ENCODE results near the gene ZMIZ1.

ZMIZ1 gene

GRCh38 chr10:79105150-79105739 is 36.5 kb downstream of the ZMIZ1 start:
- H3K36me3 ChIP-seq (ENCODE audit: control insufficient read depth in 5 of 5, insufficient read depth in 5 of 5, low read length in 5 of 5), result peaks cover 0 to 6% (median 2%) of the 10 kb centered on the region in 5 donors
- H3K27ac ChIP-seq (ENCODE audit: low read depth, low read length), result peak overlapping the region; percentile 35
- no peaks in the 10 kb centered on the region for H3K9me3 ChIP-seq (ENCODE audit: control insufficient read depth in 5 of 5, low read length in 5 of 5)
- no peaks in the 10 kb centered on the region for H3K27me3 ChIP-seq (ENCODE audit: control insufficient read depth in 5 of 5, insufficient read depth in 4 of 5, low read length in 5 of 5)
- peak overlapping the region in 2 of 5 donors; percentile 6 to 26 for H3K9ac ChIP-seq (ENCODE audit: low read length in 5 of 5)
- H3K4me3 ChIP-seq (ENCODE audit: low read depth in 1 of 5, low read length in 5 of 5), result no peak overlapping the region
- peaks cover 22 to 92% (median 82%) of the 10 kb centered on the region in 5 donors for H3K4me1 ChIP-seq (ENCODE audit: control insufficient read depth in 5 of 5, insufficient read depth in 5 of 5, low read length in 5 of 5)

GRCh38 chr10:79105818-79106217 is 37.1 kb downstream of the ZMIZ1 start:
- H3K9me3 ChIP-seq (ENCODE audit: control insufficient read depth in 5 of 5, low read length in 5 of 5), result no peaks in the 10 kb centered on the region
- H3K4me1 ChIP-seq (ENCODE audit: control insufficient read depth in 5 of 5, insufficient read depth in 5 of 5, low read length in 5 of 5), result peaks cover 22 to 87% (median 77%) of the 10 kb centered on the region in 5 donors
- no peaks in the 10 kb centered on the region for H3K27me3 ChIP-seq (ENCODE audit: control insufficient read depth in 5 of 5, insufficient read depth in 4 of 5, low read length in 5 of 5)
- H3K36me3 ChIP-seq (ENCODE audit: control insufficient read depth in 5 of 5, insufficient read depth in 5 of 5, low read length in 5 of 5), result peaks cover 0 to 12% (median 8%) of the 10 kb centered on the region in 5 donors
- H3K27ac ChIP-seq (ENCODE audit: low read depth, low read length), result peak overlapping the region; percentile 35
- no peak overlapping the region for H3K9ac ChIP-seq (ENCODE audit: low read length in 5 of 5)
- H3K4me3 ChIP-seq (ENCODE audit: low read depth in 1 of 5, low read length in 5 of 5), result no peak overlapping the region

- Histone ChIP-seq H3K4me3 (ENCODE audit: low read depth in 1 of 5, low read length in 5 of 5) (no peak overlapping the region), H3K36me3 (ENCODE audit: control insufficient read depth in 5 of 5, insufficient read depth in 5 of 5, low read length in 5 of 5) (peaks cover 0 to 16% (median 14%) of the 10 kb centered on the region in 5 donors), H3K27ac (ENCODE audit: low read depth, low read length) (no peak overlapping the region), H3K4me1 (ENCODE audit: control insufficient read depth in 5 of 5, insufficient read depth in 5 of 5, low read length in 5 of 5) (peaks cover 20 to 80% (median 70%) of the 10 kb centered on the region in 5 donors), H3K27me3 (ENCODE audit: control insufficient read depth in 5 of 5, insufficient read depth in 4 of 5, low read length in 5 of 5) (no peaks in the 10 kb centered on the region), H3K9me3 (ENCODE audit: control insufficient read depth in 5 of 5, low read length in 5 of 5) (no peaks in the 10 kb centered on the region), H3K9ac (ENCODE audit: low read length in 5 of 5) (no peak overlapping the region)
These were observed 37.7 kb downstream of the ZMIZ1 start for GRCh38 chr10:79106256-79107050.

GRCh38 chr10:79107736-79108264 is 39.0 kb downstream of the ZMIZ1 start:
- Histone ChIP-seq H3K4me3 (ENCODE audit: low read depth in 1 of 5, low read length in 5 of 5) (no peak overlapping the region), H3K9me3 (ENCODE audit: control insufficient read depth in 5 of 5, low read length in 5 of 5) (no peaks in the 10 kb centered on the region), H3K4me1 (ENCODE audit: control insufficient read depth in 5 of 5, insufficient read depth in 5 of 5, low read length in 5 of 5) (peaks cover 22 to 77% (median 67%) of the 10 kb centered on the region in 5 donors), H3K27ac (ENCODE audit: low read depth, low read length) (no peak overlapping the region), H3K27me3 (ENCODE audit: control insufficient read depth in 5 of 5, insufficient read depth in 4 of 5, low read length in 5 of 5) (no peaks in the 10 kb centered on the region), H3K36me3 (ENCODE audit: control insufficient read depth in 5 of 5, insufficient read depth in 5 of 5, low read length in 5 of 5) (peaks cover 0 to 22% (median 18%) of the 10 kb centered on the region in 5 donors), H3K9ac (ENCODE audit: low read length in 5 of 5) (no peak overlapping the region)

- Histone ChIP-seq H3K9ac (ENCODE audit: low read length in 5 of 5) (no peak overlapping the region), H3K4me1 (ENCODE audit: control insufficient read depth in 5 of 5, insufficient read depth in 5 of 5, low read length in 5 of 5) (peaks cover 18 to 77% (median 67%) of the 10 kb centered on the region in 5 donors)
These were observed 40.0 kb downstream of the ZMIZ1 start for GRCh38 chr10:79108728-79109127.

GRCh38 chr10:79111427-79111826 is 42.7 kb downstream of the ZMIZ1 start:
- no peaks in the 10 kb centered on the region for H3K9me3 ChIP-seq (ENCODE audit: control insufficient read depth in 5 of 5, low read length in 5 of 5)
- H3K4me3 ChIP-seq (ENCODE audit: low read depth in 1 of 5, low read length in 5 of 5), result no peak overlapping the region
- H3K4me1 ChIP-seq (ENCODE audit: control insufficient read depth in 5 of 5, insufficient read depth in 5 of 5, low read length in 5 of 5), result peaks cover 18 to 77% (median 67%) of the 10 kb centered on the region in 5 donors
- no peaks in the 10 kb centered on the region for H3K27me3 ChIP-seq (ENCODE audit: control insufficient read depth in 5 of 5, insufficient read depth in 4 of 5, low read length in 5 of 5)
- H3K36me3 ChIP-seq (ENCODE audit: control insufficient read depth in 5 of 5, insufficient read depth in 5 of 5, low read length in 5 of 5), result peaks cover 0 to 24% (median 21%) of the 10 kb centered on the region in 5 donors
- H3K9ac ChIP-seq (ENCODE audit: low read length in 5 of 5), result no peak overlapping the region
- peak overlapping the region; percentile 76 for H3K27ac ChIP-seq (ENCODE audit: low read depth, low read length)

More at GRCh38 chr10:79108728-79109127, 40.0 kb downstream of the ZMIZ1 start:
- Histone ChIP-seq H3K27ac (ENCODE audit: low read depth, low read length) (no peak overlapping the region), H3K27me3 (ENCODE audit: control insufficient read depth in 5 of 5, insufficient read depth in 4 of 5, low read length in 5 of 5) (no peaks in the 10 kb centered on the region), H3K4me3 (ENCODE audit: low read depth in 1 of 5, low read length in 5 of 5) (no peak overlapping the region), H3K36me3 (ENCODE audit: control insufficient read depth in 5 of 5, insufficient read depth in 5 of 5, low read length in 5 of 5) (peaks cover 0 to 24% (median 21%) of the 10 kb centered on the region in 5 donors), H3K9me3 (ENCODE audit: control insufficient read depth in 5 of 5, low read length in 5 of 5) (no peaks in the 10 kb centered on the region)

- no peaks in the 10 kb centered on the region for H3K9me3 ChIP-seq (ENCODE audit: control insufficient read depth in 5 of 5, low read length in 5 of 5)
These were observed 43.3 kb downstream of the ZMIZ1 start for GRCh38 chr10:79111846-79112614.

GRCh38 chr10:79112881-79113431 is 44.2 kb downstream of the ZMIZ1 start:
- Histone ChIP-seq H3K4me1 (ENCODE audit: control insufficient read depth in 5 of 5, insufficient read depth in 5 of 5, low read length in 5 of 5) (peaks cover 19 to 79% (median 64%) of the 10 kb centered on the region in 5 donors), H3K9ac (ENCODE audit: low read length in 5 of 5) (peak overlapping the region in 3 of 5 donors; percentile 35 to 66 (median 39))

More at GRCh38 chr10:79111846-79112614, 43.3 kb downstream of the ZMIZ1 start:
- Histone ChIP-seq H3K4me1 (ENCODE audit: control insufficient read depth in 5 of 5, insufficient read depth in 5 of 5, low read length in 5 of 5) (peaks cover 19 to 77% (median 68%) of the 10 kb centered on the region in 5 donors), H3K9ac (ENCODE audit: low read length in 5 of 5) (peak overlapping the region in 3 of 5 donors; percentile 35 to 66 (median 39)), H3K4me3 (ENCODE audit: low read depth in 1 of 5, low read length in 5 of 5) (no peak overlapping the region), H3K27ac (ENCODE audit: low read depth, low read length) (peak overlapping the region; percentile 76), H3K27me3 (ENCODE audit: control insufficient read depth in 5 of 5, insufficient read depth in 4 of 5, low read length in 5 of 5) (no peaks in the 10 kb centered on the region), H3K36me3 (ENCODE audit: control insufficient read depth in 5 of 5, insufficient read depth in 5 of 5, low read length in 5 of 5) (peaks cover 0 to 24% (median 21%) of the 10 kb centered on the region in 5 donors)

GRCh38 chr10:79113827-79114226 is 45.1 kb downstream of the ZMIZ1 start:
- Histone ChIP-seq H3K9ac (ENCODE audit: low read length in 5 of 5) (no peak overlapping the region), H3K27me3 (ENCODE audit: control insufficient read depth in 5 of 5, insufficient read depth in 4 of 5, low read length in 5 of 5) (no peaks in the 10 kb centered on the region), H3K4me1 (ENCODE audit: control insufficient read depth in 5 of 5, insufficient read depth in 5 of 5, low read length in 5 of 5) (peaks cover 19 to 73% (median 61%) of the 10 kb centered on the region in 5 donors), H3K36me3 (ENCODE audit: control insufficient read depth in 5 of 5, insufficient read depth in 5 of 5, low read length in 5 of 5) (peaks cover 0 to 30% (median 22%) of the 10 kb centered on the region in 5 donors), H3K9me3 (ENCODE audit: control insufficient read depth in 5 of 5, low read length in 5 of 5) (no peaks in the 10 kb centered on the region), H3K27ac (ENCODE audit: low read depth, low read length) (peak overlapping the region; percentile 76), H3K4me3 (ENCODE audit: low read depth in 1 of 5, low read length in 5 of 5) (no peak overlapping the region)

More at GRCh38 chr10:79112881-79113431, 44.2 kb downstream of the ZMIZ1 start:
- Histone ChIP-seq H3K9me3 (ENCODE audit: control insufficient read depth in 5 of 5, low read length in 5 of 5) (no peaks in the 10 kb centered on the region), H3K4me3 (ENCODE audit: low read depth in 1 of 5, low read length in 5 of 5) (peak overlapping the region in 1 of 5 donors; percentile 11), H3K27ac (ENCODE audit: low read depth, low read length) (peak overlapping the region; percentile 76), H3K36me3 (ENCODE audit: control insufficient read depth in 5 of 5, insufficient read depth in 5 of 5, low read length in 5 of 5) (peaks cover 0 to 28% (median 21%) of the 10 kb centered on the region in 5 donors), H3K27me3 (ENCODE audit: control insufficient read depth in 5 of 5, insufficient read depth in 4 of 5, low read length in 5 of 5) (no peaks in the 10 kb centered on the region)
